Body of pancreas (tissue), 4 donors: ENCODE measurements around the gene CTXND1. TPM values are rescaled to one million over a fixed set of nuclear protein-coding genes. Genes with fewer than 3 reads are reported as not detected.

Source experiments
- ATAC-seq: fragments of 150-250 bp; one replicate; pipeline ENCODE4 v1.9.1; 2016
- DNase-seq, 4 donors: peaks; one replicate each; pipeline ENCODE4 v3.0.0-alpha.2; 2019
- H3K27ac ChIP-seq, 4 donors: fragments of 200-600 bp; sonication (generic); 1 replicate in 3 of 4; 2 replicates in 1 of 4; pipeline versions ENCODE4 v1.5.1 to v1.6.1; 2016 to 2019; ENCODE audit warnings: mild to moderate bottlenecking in 1 of 4, mixed read lengths in 1 of 4, moderate library complexity in 1 of 4
- H3K27me3 ChIP-seq, 2 donors: fragments of 200-600 bp; sonication (generic); one replicate each; pipeline ENCODE4 v1.6.0; 2016; ENCODE audit warnings: mild to moderate bottlenecking in 1 of 2
- H3K36me3 ChIP-seq, 2 donors: fragments of 200-600 bp; sonication (generic); replicated peaks in 1 of 2; 2 replicates each; pipeline ENCODE4 v1.5.1; 2016; ENCODE audit warnings: low read depth in 2 of 2; ENCODE audit not compliant: insufficient read depth in 1 of 2
- H3K4me1 ChIP-seq: fragments of 200-600 bp; sonication (generic); one replicate; pipeline ENCODE4 v1.6.0; 2016
- H3K4me3 ChIP-seq, 2 donors: fragments of 200-600 bp; sonication (generic); 1 replicate in 1 of 2; 2 replicates in 1 of 2; pipeline ENCODE4 v1.5.1; 2016 to 2019
- H3K9me3 ChIP-seq, 3 donors: fragments of 200-600 bp; sonication (generic); 1 replicate in 2 of 3; 2 replicates in 1 of 3; pipeline ENCODE4 v1.5.1; 2016
- CTCF ChIP-seq, 7 experiments: fragments of 450-650 bp in 4 of 7; fragments of 200-600 bp in 3 of 7; sonication (generic) in 3 of 7; IDR thresholded peaks; one replicate each; pipeline ENCODE4 v1.5.1; 2016 to 2019; ENCODE audit warnings: antibody characterized with exemption in 7 of 7
- POLR2A ChIP-seq, 3 donors: fragments of 450-650 bp; IDR thresholded peaks; one replicate each; pipeline ENCODE4 v1.6.1; 2016; ENCODE audit warnings: antibody characterized with exemption in 3 of 3, mild to moderate bottlenecking in 2 of 3
- WGBS, 2 donors: methylation state at CpG; one replicate each; pipeline ENCODE4 v1.1.5; 2017; 5-methylcytosine and 5-hydroxymethylcytosine counted together
- intact Hi-C: fragments of 100-400 bp; cut with DNase I; formaldehyde crosslinking; loops from one replicate; pipeline ENCODE4 v1.15.1; 2023
- total RNA-seq, 2 donors: library from RNA; depleted of rRNA; stranded (reverse); fragments of >200 nt; gene quantifications; one replicate each; pipeline ENCODE4 v1.1.0, GENCODE V29; 2016

The CTXND1 gene
- total RNA-seq, 2 donors from 2014 or later: 0.66 to 1.0 TPM

GRCh38 chr15:80202641-80203360, 49.2 kb downstream of the CTXND1 start:
- Histone ChIP-seq H3K27ac (no peak overlapping the region), H3K27me3 (no peaks in the 10 kb centered on the region), H3K4me1 (no peaks in the 10 kb centered on the region), H3K36me3 (no peaks in the 10 kb centered on the region), H3K9me3 (no peaks in the 10 kb centered on the region), H3K4me3 (no peak overlapping the region)
- ATAC-seq: no peak
- TF ChIP-seq CTCF (IDR thresholded peaks at IDR 0.05) (no peak), POLR2A (IDR thresholded peaks at IDR 0.05) (no peak)
- DNase-seq: no peak
- WGBS, 2 donors: 36 to 60% methylated on average over 5 to 9 of the region's 9 CpGs
- intact Hi-C loops: no loop called here

GRCh38 chr15:80202016-80202315, 50.0 kb downstream of the CTXND1 start:
- Histone ChIP-seq H3K4me3 (no peak overlapping the region), H3K27ac (no peak overlapping the region), H3K4me1 (no peaks in the 10 kb centered on the region), H3K27me3 (no peaks in the 10 kb centered on the region), H3K36me3 (no peaks in the 10 kb centered on the region), H3K9me3 (no peaks in the 10 kb centered on the region)
- TF ChIP-seq CTCF (IDR thresholded peaks at IDR 0.05) (no peak), POLR2A (IDR thresholded peaks at IDR 0.05) (no peak)
- ATAC-seq: no peak
- DNase-seq: no peak
- 73 to 100% methylated on average over 1 to 2 of the region's 2 CpGs for WGBS, 2 donors
- intact Hi-C loops: no loop called here

- no peaks in the 10 kb centered on the region for H3K36me3 ChIP-seq
- H3K27me3 ChIP-seq: no peaks in the 10 kb centered on the region
- intact Hi-C loops: no loop called here
- DNase-seq (no peak), ATAC-seq (no peak)
- WGBS, 2 donors: 73 to 87% methylated on average over 16 to 26 of the region's 26 CpGs
- no peaks in the 10 kb centered on the region for H3K9me3 ChIP-seq
- TF ChIP-seq POLR2A (IDR thresholded peaks at IDR 0.05) (no peak), CTCF (IDR thresholded peaks at IDR 0.05) (no peak)
- H3K27ac ChIP-seq: no peak overlapping the region
- H3K4me3 ChIP-seq: no peak overlapping the region
- no peaks in the 10 kb centered on the region for H3K4me1 ChIP-seq
Measured at GRCh38 chr15:80201256-80202015, 50.6 kb downstream of the CTXND1 start.

GRCh38 chr15:80199869-80200268, 52.1 kb downstream of the CTXND1 start:
- no peaks in the 10 kb centered on the region for H3K36me3 ChIP-seq
- TF ChIP-seq CTCF (IDR thresholded peaks at IDR 0.05) (no peak), POLR2A (IDR thresholded peaks at IDR 0.05) (no peak)
- 85 to 89% methylated on average over 3 of the region's 3 CpGs for WGBS, 2 donors
- no peaks in the 10 kb centered on the region for H3K27me3 ChIP-seq
- DNase-seq (no peak), ATAC-seq (no peak)
- no peaks in the 10 kb centered on the region for H3K4me1 ChIP-seq
- no peak overlapping the region for H3K27ac ChIP-seq
- no peaks in the 10 kb centered on the region for H3K9me3 ChIP-seq
- no peak overlapping the region for H3K4me3 ChIP-seq
- intact Hi-C loops: no loop called here
